Superior temporal gyrus (tissue), 1 donor: ENCODE data around the gene ANTKMT.

Experiments used
- DNase-seq: peaks from one replicate; pipeline ENCODE4 v3.0.0-alpha.2; 2016; ENCODE audit errors: extremely low spot score

The ANTKMT gene

DNA sequence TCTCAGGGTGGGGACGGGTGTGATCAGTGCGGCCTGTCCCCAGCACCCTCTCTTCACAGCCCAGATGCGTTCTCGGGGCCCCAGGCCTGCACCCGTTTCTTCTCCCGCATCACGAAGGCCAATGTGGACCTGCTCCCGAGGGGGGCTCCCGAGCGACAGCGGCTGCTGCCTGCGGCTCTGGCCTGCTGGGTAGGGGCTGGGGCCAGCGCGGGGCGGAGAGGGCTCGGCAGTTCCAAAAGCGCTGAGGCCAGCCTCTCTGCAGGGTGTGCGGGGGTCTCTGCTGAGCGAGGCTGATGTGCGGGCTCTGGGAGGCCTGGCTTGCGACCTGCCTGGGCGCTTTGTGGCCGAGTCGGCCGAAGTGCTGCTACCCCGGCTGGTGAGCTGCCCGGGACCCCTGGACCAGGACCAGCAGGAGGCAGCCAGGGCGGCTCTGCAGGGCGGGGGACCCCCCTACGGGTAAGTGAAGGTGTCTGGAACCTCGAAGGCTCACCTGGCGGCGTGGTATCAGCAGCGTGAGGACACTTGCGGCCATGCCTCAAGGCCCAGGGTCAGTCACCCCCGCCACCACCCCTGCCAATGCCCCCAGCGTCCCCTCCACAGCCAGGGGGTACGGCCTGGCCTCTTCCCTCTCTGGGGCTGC lies 44.0 kb downstream of the ANTKMT start:
- no peak for DNase-seq

DNA sequence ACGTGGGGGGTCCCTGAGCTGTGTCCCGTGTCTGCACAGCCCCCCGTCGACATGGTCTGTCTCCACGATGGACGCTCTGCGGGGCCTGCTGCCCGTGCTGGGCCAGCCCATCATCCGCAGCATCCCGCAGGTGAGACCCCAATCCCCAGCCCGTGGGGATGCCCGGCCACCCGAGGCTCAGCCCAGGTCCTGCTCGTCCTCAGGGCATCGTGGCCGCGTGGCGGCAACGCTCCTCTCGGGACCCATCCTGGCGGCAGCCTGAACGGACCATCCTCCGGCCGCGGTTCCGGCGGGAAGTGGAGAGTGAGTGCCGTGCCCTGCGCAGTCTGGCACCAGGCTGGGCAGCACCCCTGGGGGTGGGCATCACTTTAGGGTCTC lies 44.5 kb downstream of the ANTKMT start:
- no peak for DNase-seq

DNA sequence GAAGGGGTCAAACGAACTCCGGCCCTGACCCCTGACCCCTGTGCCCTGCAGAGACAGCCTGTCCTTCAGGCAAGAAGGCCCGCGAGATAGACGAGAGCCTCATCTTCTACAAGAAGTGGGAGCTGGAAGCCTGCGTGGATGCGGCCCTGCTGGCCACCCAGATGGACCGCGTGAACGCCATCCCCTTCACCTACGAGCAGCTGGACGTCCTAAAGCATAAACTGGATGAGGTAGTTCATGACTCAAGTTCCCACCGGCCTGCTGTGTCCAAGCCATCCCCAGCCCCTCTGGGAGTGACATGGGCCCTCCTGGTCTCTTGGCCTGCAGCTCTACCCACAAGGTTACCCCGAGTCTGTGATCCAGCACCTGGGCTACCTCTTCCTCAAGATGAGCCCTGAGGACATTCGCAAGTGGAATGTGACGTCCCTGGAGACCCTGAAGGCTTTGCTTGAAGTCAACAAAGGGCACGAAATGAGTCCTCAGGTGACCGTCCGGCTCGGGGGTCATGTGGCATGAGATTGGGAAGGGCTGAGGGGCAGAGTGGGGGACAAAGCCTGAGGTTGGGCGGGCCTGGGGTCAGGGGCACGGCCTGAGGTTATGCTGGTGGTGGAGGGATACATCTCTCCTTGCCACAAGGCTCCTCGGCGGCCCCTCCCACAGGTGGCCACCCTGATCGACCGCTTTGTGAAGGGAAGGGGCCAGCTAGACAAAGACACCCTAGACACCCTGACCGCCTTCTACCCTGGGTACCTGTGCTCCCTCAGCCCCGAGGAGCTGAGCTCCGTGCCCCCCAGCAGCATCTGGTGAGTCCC lies 45.3 kb downstream of the ANTKMT start:
- no peak for DNase-seq

DNA sequence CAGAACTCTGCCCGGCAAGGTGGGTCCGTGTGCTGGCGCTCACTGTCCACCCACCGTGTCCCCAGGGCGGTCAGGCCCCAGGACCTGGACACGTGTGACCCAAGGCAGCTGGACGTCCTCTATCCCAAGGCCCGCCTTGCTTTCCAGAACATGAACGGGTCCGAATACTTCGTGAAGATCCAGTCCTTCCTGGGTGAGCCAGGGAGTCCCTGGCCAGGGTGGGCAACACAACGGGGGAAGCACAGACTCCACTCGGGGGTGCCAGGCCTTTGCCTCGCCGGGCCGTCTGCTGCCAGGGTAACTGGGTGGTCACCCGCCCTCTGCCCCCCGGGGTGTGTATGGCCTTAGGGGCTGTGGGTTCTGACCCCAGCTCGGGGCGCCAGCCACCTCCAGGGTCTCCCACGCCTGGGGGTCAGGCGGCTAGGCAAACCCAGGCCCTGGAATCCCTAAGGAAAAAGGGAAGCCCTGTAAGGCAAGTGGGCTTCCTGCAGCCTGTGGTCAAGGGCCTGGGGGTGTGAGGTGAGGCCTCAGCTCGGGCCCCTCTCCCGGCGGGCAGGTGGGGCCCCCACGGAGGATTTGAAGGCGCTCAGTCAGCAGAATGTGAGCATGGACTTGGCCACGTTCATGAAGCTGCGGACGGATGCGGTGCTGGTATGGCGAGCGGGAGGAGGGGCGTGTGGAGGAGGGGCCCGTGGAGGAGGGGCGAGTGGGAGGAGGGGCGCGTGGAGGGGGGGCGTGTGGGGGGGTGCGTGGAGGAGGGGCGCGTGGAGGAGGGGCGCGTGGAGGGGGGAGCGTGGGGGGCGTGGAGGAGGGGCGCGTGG lies 46.1 kb downstream of the ANTKMT start:
- DNase-seq: no peak

DNA sequence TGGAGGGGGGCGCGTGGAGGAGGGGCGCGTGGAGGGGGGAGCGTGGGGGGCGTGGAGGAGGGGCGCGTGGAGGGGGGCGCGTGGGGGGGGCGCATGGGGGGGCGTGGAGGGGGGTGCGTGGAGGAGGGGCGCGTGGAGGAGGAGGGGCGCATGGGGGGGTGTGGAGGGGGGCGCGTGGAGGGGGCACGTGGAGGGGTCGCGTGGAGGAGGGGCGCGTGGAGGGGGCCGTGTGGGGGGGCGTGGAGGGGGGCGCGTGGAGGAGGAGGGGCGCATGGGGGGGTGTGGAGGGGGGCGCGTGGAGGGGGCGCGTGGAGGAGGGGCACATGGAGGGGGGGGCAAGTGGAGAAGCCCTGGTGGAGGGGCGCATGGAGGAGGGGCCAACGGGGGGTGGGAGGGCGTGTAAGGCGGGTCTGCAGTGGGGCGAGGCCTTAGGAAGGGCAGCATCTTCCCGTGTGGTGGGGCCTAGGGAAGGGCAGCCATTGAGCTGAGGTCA lies 46.8 kb downstream of the ANTKMT start:
- no peak for DNase-seq

DNA sequence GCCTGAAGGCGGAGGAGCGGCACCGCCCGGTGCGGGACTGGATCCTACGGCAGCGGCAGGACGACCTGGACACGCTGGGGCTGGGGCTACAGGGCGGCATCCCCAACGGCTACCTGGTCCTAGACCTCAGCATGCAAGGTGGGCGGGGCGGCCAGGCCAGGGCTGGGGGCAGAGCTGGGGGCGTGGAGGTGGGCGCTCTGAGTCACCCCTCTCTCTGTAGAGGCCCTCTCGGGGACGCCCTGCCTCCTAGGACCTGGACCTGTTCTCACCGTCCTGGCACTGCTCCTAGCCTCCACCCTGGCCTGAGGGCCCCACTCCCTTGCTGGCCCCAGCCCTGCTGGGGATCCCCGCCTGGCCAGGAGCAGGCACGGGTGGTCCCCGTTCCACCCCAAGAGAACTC lies 47.5 kb downstream of the ANTKMT start:
- no peak for DNase-seq

DNA sequence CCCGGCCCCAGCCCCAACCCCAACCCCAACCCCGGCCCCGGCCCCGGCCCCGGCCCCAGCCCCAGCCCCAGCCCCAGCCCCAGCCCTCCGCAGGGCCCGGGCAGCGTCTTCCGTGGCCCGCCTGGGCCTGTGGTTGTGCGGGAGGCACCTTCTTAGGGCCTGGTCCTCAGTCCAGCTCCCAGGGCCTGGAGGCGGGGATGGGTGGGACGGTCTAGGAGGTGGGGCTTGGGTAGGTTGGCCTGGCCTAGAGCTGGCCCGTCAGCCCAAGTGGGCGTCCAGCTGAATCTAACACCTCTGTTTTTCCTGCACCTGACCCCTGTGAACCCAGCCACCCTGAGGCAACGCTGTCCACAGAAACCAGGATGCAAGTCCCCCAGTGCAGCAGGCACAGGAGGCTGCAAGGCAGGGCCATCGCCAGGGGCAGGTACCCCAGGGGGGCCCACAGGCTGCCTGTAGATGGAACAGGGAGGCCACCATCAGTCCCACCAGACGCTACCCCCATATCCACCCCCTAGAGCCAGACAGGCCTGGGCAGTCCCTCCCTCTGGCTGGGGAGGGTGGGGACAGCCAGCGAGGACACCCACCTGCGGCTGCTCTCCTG lies 48.3 kb downstream of the ANTKMT start:
- DNase-seq: no peak

DNA sequence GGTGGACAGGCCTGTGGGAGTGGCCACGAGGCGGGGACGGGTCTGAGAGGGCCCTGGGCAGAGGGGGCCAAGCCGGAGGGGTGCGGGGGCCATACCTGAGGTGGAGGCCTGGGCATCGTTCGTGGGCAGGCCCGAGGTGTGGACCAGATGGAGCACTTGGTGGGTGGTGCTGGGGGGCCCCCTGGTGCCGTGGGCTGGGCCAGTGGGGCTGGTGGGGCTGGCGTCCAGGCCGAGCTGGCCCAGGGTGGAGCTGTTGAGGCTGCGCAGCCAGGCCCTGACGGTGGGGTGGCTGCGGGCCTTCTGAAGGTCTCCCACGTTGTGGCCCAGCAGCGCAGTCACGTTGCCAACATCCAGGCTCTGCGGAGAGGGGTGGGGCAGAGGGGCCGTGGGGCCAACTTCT lies 49.0 kb downstream of the ANTKMT start:
- DNase-seq: no peak

DNA sequence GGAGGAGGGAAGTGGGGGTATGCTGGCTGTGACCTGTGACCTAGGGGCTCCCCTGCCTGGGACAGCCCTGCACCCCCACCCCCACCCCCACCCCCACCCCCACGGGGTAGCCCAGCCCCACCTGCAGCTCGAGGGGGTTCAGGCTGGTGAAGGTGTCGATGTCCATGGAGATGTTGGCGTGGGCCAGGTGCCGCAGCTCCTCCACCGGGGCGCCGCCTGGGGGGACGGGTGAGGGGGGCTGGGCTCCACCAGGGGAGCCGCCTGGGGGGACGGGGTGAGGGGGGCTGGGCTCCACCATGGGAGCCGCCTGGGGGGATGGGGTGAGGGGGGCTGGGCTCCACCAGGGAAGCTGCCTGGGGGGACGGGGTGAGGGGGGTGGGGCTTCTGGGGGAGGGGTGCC lies 49.5 kb downstream of the ANTKMT start:
- no peak for DNase-seq
